Endothelial cell of umbilical vein (primary cell): ENCODE measurements around the gene FAM83D.

Source experiments
- EZH2 ChIP-seq: IDR thresholded peaks from 2 replicates; pipeline ENCODE4 v1.6.1; 2012; ENCODE audit warnings: borderline replicate concordance, low read depth, mild to moderate bottlenecking, moderate library complexity, low read length, inconsistent platforms; ENCODE audit not compliant: severe bottlenecking
- FOS ChIP-seq: IDR thresholded peaks from 2 replicates; pipeline ENCODE4 v1.6.1; 2011; ENCODE audit warnings: mild to moderate bottlenecking, low read length, moderate library complexity, borderline replicate concordance; ENCODE audit not compliant: insufficient read depth
- GATA2 ChIP-seq: IDR thresholded peaks from 2 replicates; pipeline ENCODE4 v1.7.0; 2011; ENCODE audit warnings: low read depth, mild to moderate bottlenecking, moderate library complexity, mixed read lengths, low read length; ENCODE audit not compliant: insufficient read length, insufficient read depth
- JUN ChIP-seq: IDR thresholded peaks from 2 replicates; pipeline ENCODE4 v1.6.1; 2011; ENCODE audit warnings: borderline replicate concordance, low read depth; ENCODE audit not compliant: insufficient read length, insufficient read depth
- MYC ChIP-seq: IDR thresholded peaks from one replicate; pipeline ENCODE4 v1.6.1; 2011; ENCODE audit warnings: mild to moderate bottlenecking, low read depth, low read length
- POLR2A ChIP-seq: IDR thresholded peaks from 2 replicates; pipeline ENCODE4 v1.6.1; 2012; ENCODE audit warnings: low read depth, mild to moderate bottlenecking, control low read depth, low read length
- POLR2AphosphoS5 ChIP-seq: IDR thresholded peaks from 2 replicates; pipeline ENCODE4 v1.6.1; 2012; ENCODE audit warnings: low read depth, mild to moderate bottlenecking, control low read depth, low read length, moderate library complexity; ENCODE audit not compliant: insufficient read depth
- TF ChIP-seq, protein P1 (sequence below), 2 donors: IDR thresholded peaks; 1 replicate in 1 of 2; 2 replicates in 1 of 2; pipeline ENCODE4 v1.5.1; 2011; ENCODE audit warnings: low read length in 2 of 2, mild to moderate bottlenecking in 2 of 2, moderate library complexity in 2 of 2, control low read depth in 1 of 2, inconsistent platforms in 1 of 2, low read depth in 1 of 2; ENCODE audit not compliant: insufficient read depth in 1 of 2; ENCODE audit errors: extremely low read depth in 1 of 2
- TF ChIP-seq, protein P2 (sequence below): IDR thresholded peaks from 2 replicates; pipeline ENCODE4 v1.6.1; 2011; ENCODE audit not compliant: insufficient read depth, insufficient read length

DNA sequence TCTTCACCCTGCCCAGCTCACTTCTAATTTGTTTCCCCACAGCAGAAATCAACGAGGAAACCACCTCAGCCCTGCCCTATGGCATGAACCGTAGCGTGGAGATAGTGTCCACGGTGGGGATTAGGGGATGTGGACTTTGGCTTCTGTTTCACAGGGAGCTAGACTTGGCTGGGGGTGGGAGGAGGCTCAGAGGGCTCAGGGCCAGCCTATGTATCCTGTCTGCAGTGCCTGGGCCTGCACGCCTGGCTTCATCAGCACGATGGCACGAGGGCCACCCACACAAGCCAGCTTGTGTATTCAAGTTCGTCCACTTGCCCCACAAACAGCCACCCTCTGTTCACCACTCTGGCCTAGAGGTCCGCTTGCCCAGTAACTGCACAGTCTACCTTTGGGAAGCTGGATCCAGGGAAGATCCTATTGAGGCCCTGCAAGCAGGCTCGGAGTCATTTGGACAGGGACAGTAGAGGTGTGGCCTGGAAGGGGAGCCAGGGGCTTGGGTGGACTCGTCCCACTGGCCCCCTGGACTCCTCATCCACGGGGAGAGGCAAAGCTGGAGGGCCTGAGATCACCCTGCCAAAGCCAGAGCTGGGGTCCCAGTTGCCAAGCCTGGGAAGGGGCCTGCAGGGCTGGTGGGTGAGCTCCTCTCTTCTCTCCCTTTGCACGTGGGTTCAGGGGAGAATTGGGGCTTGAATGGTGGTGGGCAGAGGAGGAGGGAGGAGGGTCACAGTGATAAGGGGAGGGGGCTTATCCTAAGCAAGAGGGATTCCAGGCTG is 38.0 kb upstream of the FAM83D start:
- TF ChIP-seq EZH2: no peak
- TF ChIP-seq, protein P1, sequence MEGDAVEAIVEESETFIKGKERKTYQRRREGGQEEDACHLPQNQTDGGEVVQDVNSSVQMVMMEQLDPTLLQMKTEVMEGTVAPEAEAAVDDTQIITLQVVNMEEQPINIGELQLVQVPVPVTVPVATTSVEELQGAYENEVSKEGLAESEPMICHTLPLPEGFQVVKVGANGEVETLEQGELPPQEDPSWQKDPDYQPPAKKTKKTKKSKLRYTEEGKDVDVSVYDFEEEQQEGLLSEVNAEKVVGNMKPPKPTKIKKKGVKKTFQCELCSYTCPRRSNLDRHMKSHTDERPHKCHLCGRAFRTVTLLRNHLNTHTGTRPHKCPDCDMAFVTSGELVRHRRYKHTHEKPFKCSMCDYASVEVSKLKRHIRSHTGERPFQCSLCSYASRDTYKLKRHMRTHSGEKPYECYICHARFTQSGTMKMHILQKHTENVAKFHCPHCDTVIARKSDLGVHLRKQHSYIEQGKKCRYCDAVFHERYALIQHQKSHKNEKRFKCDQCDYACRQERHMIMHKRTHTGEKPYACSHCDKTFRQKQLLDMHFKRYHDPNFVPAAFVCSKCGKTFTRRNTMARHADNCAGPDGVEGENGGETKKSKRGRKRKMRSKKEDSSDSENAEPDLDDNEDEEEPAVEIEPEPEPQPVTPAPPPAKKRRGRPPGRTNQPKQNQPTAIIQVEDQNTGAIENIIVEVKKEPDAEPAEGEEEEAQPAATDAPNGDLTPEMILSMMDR (IDR thresholded peaks at IDR 0.05; ENCODE audit: extremely low read depth in 1 of 2, insufficient read depth in 1 of 2, low read depth in 1 of 2, low read length in 2 of 2): no peak
- no peak for TF ChIP-seq POLR2A
- TF ChIP-seq MYC: no peak
- no peak for TF ChIP-seq JUN
- TF ChIP-seq, protein P2, sequence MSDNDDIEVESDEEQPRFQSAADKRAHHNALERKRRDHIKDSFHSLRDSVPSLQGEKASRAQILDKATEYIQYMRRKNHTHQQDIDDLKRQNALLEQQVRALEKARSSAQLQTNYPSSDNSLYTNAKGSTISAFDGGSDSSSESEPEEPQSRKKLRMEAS: no peak
- no peak for TF ChIP-seq FOS
- no peak for TF ChIP-seq POLR2AphosphoS5
- TF ChIP-seq GATA2: no peak
